Right atrium auricular region (tissue), 2 donors: ENCODE measurements around the gene PLA2G6. TPM values are rescaled to one million over a fixed set of nuclear protein-coding genes. Genes with fewer than 3 reads are reported as not detected.

Experiments used
- DNase-seq: peaks from one replicate; pipeline ENCODE4 v3.0.0-alpha.2; 2019; ENCODE audit warnings: low spot score
- H3K27ac ChIP-seq, 2 donors: fragments of 200-600 bp; sonication (generic); 1 replicate in 1 of 2; 2 replicates in 1 of 2; pipeline ENCODE4 v1.5.1; 2016 to 2019
- H3K27me3 ChIP-seq, 2 donors: fragments of 200-600 bp; sonication (generic); one replicate each; pipeline versions ENCODE4 v1.5.1 to v1.6.0; 2017 to 2019
- H3K36me3 ChIP-seq: fragments of 200-600 bp; sonication (generic); one replicate; pipeline ENCODE4 v1.5.1; 2016
- H3K4me1 ChIP-seq, 2 donors: fragments of 200-600 bp; sonication (generic); one replicate each; pipeline versions ENCODE4 v1.5.1 to v1.6.0; 2017 to 2019
- H3K4me3 ChIP-seq, 2 donors: fragments of 200-600 bp; sonication (generic); 1 replicate in 1 of 2; 2 replicates in 1 of 2; pipeline ENCODE4 v1.5.1; 2017 to 2019; ENCODE audit warnings: mild to moderate bottlenecking in 1 of 2, moderate library complexity in 1 of 2
- H3K9me3 ChIP-seq, 2 donors: fragments of 200-600 bp; sonication (generic); one replicate each; pipeline ENCODE4 v1.5.1; 2019
- CTCF ChIP-seq, 2 donors: fragments of 200-600 bp; sonication (generic); IDR thresholded peaks; one replicate each; pipeline ENCODE4 v1.5.1; 2019; ENCODE audit warnings: antibody characterized with exemption in 2 of 2
- total RNA-seq, 2 donors: library from RNA; depleted of rRNA; stranded (reverse); fragments of >200 nt; gene quantifications; one replicate each; pipeline ENCODE4 v1.1.0, GENCODE V29; 2016

The PLA2G6 gene
- total RNA-seq, 2 donors from 2014 or later, result 9.0 to 15.6 TPM

GRCh38 chr22:38112381-38112780, 69.2 kb downstream of the PLA2G6 start:
- Histone ChIP-seq H3K27me3 (no peaks in the 10 kb centered on the region), H3K36me3 (no peaks in the 10 kb centered on the region), H3K4me1 (peaks cover 0 to 19% of the 10 kb centered on the region in 2 donors), H3K9me3 (no peaks in the 10 kb centered on the region), H3K4me3 (no peak overlapping the region), H3K27ac (no peak overlapping the region)
- no peak for DNase-seq
- TF ChIP-seq CTCF (IDR thresholded peaks at IDR 0.05), result no peak

GRCh38 chr22:38111925-38112355, 69.7 kb downstream of the PLA2G6 start:
- no peak for TF ChIP-seq CTCF (IDR thresholded peaks at IDR 0.05)
- no peak for DNase-seq
- Histone ChIP-seq H3K9me3 (no peaks in the 10 kb centered on the region), H3K27me3 (no peaks in the 10 kb centered on the region), H3K36me3 (no peaks in the 10 kb centered on the region), H3K4me1 (peaks cover 0 to 19% of the 10 kb centered on the region in 2 donors), H3K4me3 (no peak overlapping the region), H3K27ac (no peak overlapping the region)

GRCh38 chr22:38110863-38111852, 70.5 kb downstream of the PLA2G6 start:
- no peaks in the 10 kb centered on the region for H3K36me3 ChIP-seq
- H3K4me3 ChIP-seq, result no peak overlapping the region
- no peak overlapping the region for H3K27ac ChIP-seq
- no peak for DNase-seq
- H3K9me3 ChIP-seq, result no peaks in the 10 kb centered on the region
- H3K27me3 ChIP-seq, result no peaks in the 10 kb centered on the region
- H3K4me1 ChIP-seq, result peaks cover 0 to 19% of the 10 kb centered on the region in 2 donors
- TF ChIP-seq CTCF (IDR thresholded peaks at IDR 0.05), result no peak

GRCh38 chr22:38110008-38110862, 71.4 kb downstream of the PLA2G6 start, which contains the start of gene BAIAP2L2:
BAIAP2L2 (minus strand) TSS chr22:38110684; CDS start chr22:38110525, 159 bp downstream.
- DNase-seq, result no peak
- H3K4me3 ChIP-seq, result no peak within 1 kb of the TSS
- no peaks in the 10 kb centered on the region for H3K27me3 ChIP-seq
- TF ChIP-seq CTCF (IDR thresholded peaks at IDR 0.05), result no peak
- peaks cover 0 to 19% of the 10 kb centered on the region in 2 donors for H3K4me1 ChIP-seq
- no peak within 1 kb of the TSS for H3K27ac ChIP-seq
- H3K9me3 ChIP-seq, result no peaks in the 10 kb centered on the region
- H3K36me3 ChIP-seq, result no peaks in the 10 kb centered on the region

- no peaks in the 10 kb centered on the region for H3K27me3 ChIP-seq
- TF ChIP-seq CTCF (IDR thresholded peaks at IDR 0.05), result no peak
- peaks cover 0 to 11% of the 10 kb centered on the region in 2 donors for H3K4me1 ChIP-seq
- no peak overlapping the region for H3K27ac ChIP-seq
- H3K9me3 ChIP-seq, result no peaks in the 10 kb centered on the region
- no peaks in the 10 kb centered on the region for H3K36me3 ChIP-seq
- no peak overlapping the region for H3K4me3 ChIP-seq
- no peak for DNase-seq
Observed at GRCh38 chr22:38109371-38110001, 72.1 kb downstream of the PLA2G6 start.
